Activated CD8-positive, alpha-beta memory T cell treated with anti-CD3 and anti-CD28 coated beads, Interleukin-2, amount 10 ng/mL, durations not matched to agents 7 days and 5 days (primary cell): ENCODE data around the gene CRYAB. TPM values are rescaled to one million over a fixed set of nuclear protein-coding genes. Genes with fewer than 3 reads are reported as not detected.
A peak's percentile ranks its signal among the peaks of the same experiment; 100 is the strongest.

Source experiments
- ATAC-seq: fragments of 150-1000 bp; cut with Tn5 transposase; one replicate; pipeline ENCODE4 v1.10.0; 2021; ENCODE audit warnings: moderate library complexity
- CTCF ChIA-PET: fragments of 350-600 bp; sonication (Branson Sonifier 250); formaldehyde crosslinking; loops from one replicate; lab custom pipeline; 2021; ENCODE audit warnings: antibody characterized with exemption; lab: Charles Lee
- DNase-seq: peaks from one replicate; pipeline ENCODE4 v3.0.0-alpha.2; 2020
- H3K27ac Mint-ChIP-seq: one replicate; pipeline ENCODE4 v1.8.0; 2021; ENCODE audit warnings: mild to moderate bottlenecking, mixed read lengths
- H3K27me3 Mint-ChIP-seq: one replicate; pipeline ENCODE4 v1.8.0; 2021; ENCODE audit warnings: mixed read lengths
- H3K36me3 Mint-ChIP-seq: one replicate; pipeline ENCODE4 v1.8.0; 2021; ENCODE audit warnings: mild to moderate bottlenecking, mixed read lengths
- H3K4me1 Mint-ChIP-seq: one replicate; pipeline ENCODE4 v1.8.0; 2021; ENCODE audit warnings: mixed read lengths
- H3K4me3 Mint-ChIP-seq: one replicate; pipeline ENCODE4 v1.8.0; 2021; ENCODE audit warnings: mild to moderate bottlenecking, moderate library complexity, mixed read lengths
- H3K9me3 Mint-ChIP-seq: one replicate; pipeline ENCODE4 v1.8.0; 2022; ENCODE audit warnings: low read depth, mixed read lengths
- total RNA-seq, 2 experiments: library from RNA; stranded (reverse); gene quantifications; one replicate each; pipeline ENCODE4 v1.2.3, GENCODE V29; 2021

Gene CRYAB
- total RNA-seq, 2 experiments from 2014 or later, result not detected

- no peaks in the 10 kb centered on the region for H3K9me3 Mint-ChIP-seq
- no peaks in the 10 kb centered on the region for H3K36me3 Mint-ChIP-seq
- H3K27me3 Mint-ChIP-seq, result peaks cover 4% of the 10 kb centered on the region
- DNase-seq (peak; percentile 97), ATAC-seq (peak; percentile 94)
- CTCF ChIA-PET, result interaction anchor here (0.8 to 3.6 kb wide), 13 partner anchors 9 to 481 kb away, joined by 3 to 21 read pairs (median 7); partner anchors contain the start of gene ALG9
- peaks cover 23% of the 10 kb centered on the region for H3K4me1 Mint-ChIP-seq
- H3K4me3 Mint-ChIP-seq, result peak overlapping the region; percentile 81
- peak overlapping the region; percentile 89 for H3K27ac Mint-ChIP-seq
These were observed 15.2 kb upstream of the CRYAB start for GRCh38 chr11:111926505-111927391.

GRCh38 chr11:111925953-111926352 lies 14.4 kb upstream of the CRYAB start:
- no peak for DNase-seq
- no peak for ATAC-seq
- Mint-ChIP-seq H3K36me3 (no peaks in the 10 kb centered on the region), H3K4me3 (peak overlapping the region; percentile 81), H3K27me3 (peaks cover 10% of the 10 kb centered on the region), H3K9me3 (no peaks in the 10 kb centered on the region), H3K27ac (peak overlapping the region; percentile 44), H3K4me1 (peaks cover 21% of the 10 kb centered on the region)
- CTCF ChIA-PET, result interaction anchor here (1.1 to 3.6 kb wide), 6 partner anchors 10 to 60 kb away, joined by 3 to 21 read pairs (median 11); partner anchors contain the start of gene ALG9

GRCh38 chr11:111923951-111924350 lies 12.4 kb upstream of the CRYAB start:
- no peaks in the 10 kb centered on the region for H3K36me3 Mint-ChIP-seq
- peaks cover 12% of the 10 kb centered on the region for H3K27me3 Mint-ChIP-seq
- DNase-seq (no peak), ATAC-seq (no peak)
- H3K27ac Mint-ChIP-seq, result no peak overlapping the region
- no peaks in the 10 kb centered on the region for H3K9me3 Mint-ChIP-seq
- peaks cover 21% of the 10 kb centered on the region for H3K4me1 Mint-ChIP-seq
- CTCF ChIA-PET, result no interaction called here
- no peak overlapping the region for H3K4me3 Mint-ChIP-seq

GRCh38 chr11:111923351-111923788 lies 11.8 kb upstream of the CRYAB start:
- no peak for DNase-seq
- Mint-ChIP-seq H3K36me3 (no peaks in the 10 kb centered on the region), H3K9me3 (no peaks in the 10 kb centered on the region), H3K4me3 (no peak overlapping the region), H3K27ac (no peak overlapping the region), H3K27me3 (peaks cover 12% of the 10 kb centered on the region), H3K4me1 (peaks cover 21% of the 10 kb centered on the region)
- CTCF ChIA-PET, result no interaction called here
- no peak for ATAC-seq

GRCh38 chr11:111922803-111923202 lies 11.2 kb upstream of the CRYAB start:
- DNase-seq (no peak), ATAC-seq (no peak)
- CTCF ChIA-PET, result no interaction called here
- Mint-ChIP-seq H3K27me3 (peaks cover 12% of the 10 kb centered on the region), H3K27ac (no peak overlapping the region), H3K9me3 (no peaks in the 10 kb centered on the region), H3K4me1 (peaks cover 19% of the 10 kb centered on the region), H3K4me3 (no peak overlapping the region), H3K36me3 (no peaks in the 10 kb centered on the region)

- H3K27me3 Mint-ChIP-seq, result peaks cover 18% of the 10 kb centered on the region
- no peaks in the 10 kb centered on the region for H3K36me3 Mint-ChIP-seq
- no peak for DNase-seq
- ATAC-seq, result no peak
- no peaks in the 10 kb centered on the region for H3K9me3 Mint-ChIP-seq
- H3K4me3 Mint-ChIP-seq, result no peak overlapping the region
- no peak overlapping the region for H3K27ac Mint-ChIP-seq
- H3K4me1 Mint-ChIP-seq, result peaks cover 13% of the 10 kb centered on the region
- CTCF ChIA-PET, result no interaction called here
These were observed 10.1 kb upstream of the CRYAB start for GRCh38 chr11:111921541-111922230.

- Mint-ChIP-seq H3K4me1 (peaks cover 6% of the 10 kb centered on the region), H3K36me3 (no peaks in the 10 kb centered on the region), H3K27ac (no peak overlapping the region), H3K27me3 (peaks cover 26% of the 10 kb centered on the region), H3K9me3 (no peaks in the 10 kb centered on the region), H3K4me3 (no peak overlapping the region)
- no peak for DNase-seq
- CTCF ChIA-PET, result no interaction called here
- no peak for ATAC-seq
These were observed 9.3 kb upstream of the CRYAB start for GRCh38 chr11:111920908-111921307.

GRCh38 chr11:111918390-111919256 lies 7.1 kb upstream of the CRYAB start, which contains the start of gene C11orf52:
TSS of gene C11orf52 (plus strand) at chr11:111918913. CDS start at chr11:111918973, 60 bp downstream.
- H3K27me3 Mint-ChIP-seq, result peaks cover 44% of the 10 kb centered on the region
- CTCF ChIA-PET, result interaction anchor here (1.5 kb wide), 1 partner anchor 8 kb away, joined by 7 read pairs; no protein-coding TSS in a partner anchor
- H3K4me1 Mint-ChIP-seq, result no peaks in the 10 kb centered on the region
- H3K36me3 Mint-ChIP-seq, result no peaks in the 10 kb centered on the region
- DNase-seq (no peak), ATAC-seq (no peak)
- H3K9me3 Mint-ChIP-seq, result no peaks in the 10 kb centered on the region
- no peak within 1 kb of the TSS for H3K27ac Mint-ChIP-seq
- no peak within 1 kb of the TSS for H3K4me3 Mint-ChIP-seq

GRCh38 chr11:111917788-111918187 lies 6.2 kb upstream of the CRYAB start:
- Mint-ChIP-seq H3K27me3 (peaks cover 48% of the 10 kb centered on the region), H3K4me3 (no peak overlapping the region), H3K9me3 (no peaks in the 10 kb centered on the region), H3K27ac (no peak overlapping the region), H3K4me1 (no peaks in the 10 kb centered on the region), H3K36me3 (no peaks in the 10 kb centered on the region)
- CTCF ChIA-PET, result interaction anchor here (1.5 kb wide), 1 partner anchor 9 kb away, joined by 7 read pairs; no protein-coding TSS in a partner anchor
- DNase-seq, result no peak
- no peak for ATAC-seq

- H3K4me3 Mint-ChIP-seq, result no peak overlapping the region
- ATAC-seq (no peak), DNase-seq (no peak)
- CTCF ChIA-PET, result interaction anchor here (1.5 kb wide), 1 partner anchor 10 kb away, joined by 7 read pairs; no protein-coding TSS in a partner anchor
- H3K4me1 Mint-ChIP-seq, result no peaks in the 10 kb centered on the region
- peaks cover 49% of the 10 kb centered on the region for H3K27me3 Mint-ChIP-seq
- no peaks in the 10 kb centered on the region for H3K9me3 Mint-ChIP-seq
- no peak overlapping the region for H3K27ac Mint-ChIP-seq
- H3K36me3 Mint-ChIP-seq, result no peaks in the 10 kb centered on the region
These were observed 5.7 kb upstream of the CRYAB start for GRCh38 chr11:111917312-111917711.

- CTCF ChIA-PET, result interaction anchor here (1.5 kb wide), 1 partner anchor 10 kb away, joined by 7 read pairs; no protein-coding TSS in a partner anchor
These were observed 5.2 kb upstream of the CRYAB start for GRCh38 chr11:111916768-111917167.

GRCh38 chr11:111913997-111914396 lies 2.4 kb upstream of the CRYAB start:
- H3K27ac Mint-ChIP-seq, result no peak overlapping the region
- CTCF ChIA-PET, result interaction anchor here (0.6 kb wide), 1 partner anchor 18 kb away, joined by 3 read pairs; no protein-coding TSS in a partner anchor
- H3K4me3 Mint-ChIP-seq, result no peak overlapping the region
- H3K36me3 Mint-ChIP-seq, result no peaks in the 10 kb centered on the region
- no peak for ATAC-seq
- H3K27me3 Mint-ChIP-seq, result peaks cover 66% of the 10 kb centered on the region
- no peaks in the 10 kb centered on the region for H3K9me3 Mint-ChIP-seq
- no peak for DNase-seq
- H3K4me1 Mint-ChIP-seq, result no peaks in the 10 kb centered on the region

More at GRCh38 chr11:111916768-111917167, 5.2 kb upstream of the CRYAB start:
- Mint-ChIP-seq H3K4me3 (no peak overlapping the region), H3K27ac (no peak overlapping the region), H3K4me1 (no peaks in the 10 kb centered on the region), H3K9me3 (no peaks in the 10 kb centered on the region), H3K36me3 (no peaks in the 10 kb centered on the region), H3K27me3 (peaks cover 54% of the 10 kb centered on the region)
- DNase-seq, result no peak
- ATAC-seq, result no peak
